ENCODE results near the gene ANTXR1.

The ANTXR1 gene

GRCh38 chr2:69169655-69170389 lies 156.8 kb downstream of the ANTXR1 start:
- H3K4me3 ChIP-seq (ENCODE audit: insufficient read depth in 1 of 2, low read depth in 1 of 2, low read length in 2 of 2): no peak overlapping the region
- peak overlapping the region in 1 of 2 experiments; percentile 69 for H3K14ac ChIP-seq (ENCODE audit: low read length in 2 of 2)
- H4K8ac ChIP-seq (ENCODE audit: low read length): peak overlapping the region; percentile 52
- 90% methylated on average over 11 of the region's 11 CpGs for WGBS
- H2AK5ac ChIP-seq (ENCODE audit: low read length, severe bottlenecking): peak overlapping the region; percentile 33
- peak overlapping the region; percentile 84 to 88 for H3K18ac ChIP-seq (ENCODE audit: low read depth in 1 of 2, low read length in 2 of 2)
- no peak overlapping the region for H3K4me2 ChIP-seq (ENCODE audit: low read length, poor library complexity, severe bottlenecking)
- no peak overlapping the region for H2BK5ac ChIP-seq (ENCODE audit: low read depth, low read length, poor library complexity, severe bottlenecking)
- H2BK12ac ChIP-seq (ENCODE audit: low read length in 2 of 2): peak overlapping the region; percentile 18 to 95
- peaks cover 14 to 16% of the 10 kb centered on the region in 2 experiments for H3K36me3 ChIP-seq (ENCODE audit: control insufficient read depth in 1 of 2, insufficient read depth in 2 of 2, low read depth in 1 of 2, low read length in 2 of 2)
- H4K91ac ChIP-seq (ENCODE audit: low read length): peak overlapping the region; percentile 72
- H3K27me3 ChIP-seq (ENCODE audit: control insufficient read depth in 1 of 2, insufficient read depth in 1 of 2, low read length in 2 of 2): no peaks in the 10 kb centered on the region
- DNase-seq: no peak
- H3K9me3 ChIP-seq (ENCODE audit: control insufficient read depth, low read length): no peaks in the 10 kb centered on the region
- peak overlapping the region in 1 of 2 experiments; percentile 60 for H3K23ac ChIP-seq (ENCODE audit: low read length in 2 of 2)
- peak overlapping the region; percentile 49 to 75 for H3K4ac ChIP-seq (ENCODE audit: low read depth in 1 of 2, low read length in 2 of 2)
- H2BK15ac ChIP-seq (ENCODE audit: low read depth, poor library complexity, severe bottlenecking): no peak overlapping the region
- no peak overlapping the region for H3K9ac ChIP-seq (ENCODE audit: low read length)
- H3K4me1 ChIP-seq (ENCODE audit: control insufficient read depth, insufficient read depth, low read depth, low read length): peaks cover 7% of the 10 kb centered on the region
- H2AFZ ChIP-seq (ENCODE audit: low read depth, low read length): no peak overlapping the region
- H2BK120ac ChIP-seq (ENCODE audit: low read depth, low read length): no peak overlapping the region
- H3K27ac ChIP-seq (ENCODE audit: low read length, poor library complexity, severe bottlenecking): no peak overlapping the region
- peaks cover 6% of the 10 kb centered on the region for H3K79me1 ChIP-seq (replicated peaks; ENCODE audit: low read length, poor library complexity, severe bottlenecking)

- Histone ChIP-seq H3K4me1 (ENCODE audit: control insufficient read depth, insufficient read depth, low read depth, low read length) (peaks cover 7% of the 10 kb centered on the region), H2BK5ac (ENCODE audit: low read depth, low read length, poor library complexity, severe bottlenecking) (no peak overlapping the region), H3K79me1 (replicated peaks; ENCODE audit: low read length, poor library complexity, severe bottlenecking) (peaks cover 6% of the 10 kb centered on the region), H2AFZ (ENCODE audit: low read depth, low read length) (no peak overlapping the region), H3K9ac (ENCODE audit: low read length) (no peak overlapping the region), H3K4me2 (ENCODE audit: low read length, poor library complexity, severe bottlenecking) (no peak overlapping the region), H2BK12ac (ENCODE audit: low read length in 2 of 2) (no peak overlapping the region), H2BK15ac (ENCODE audit: low read depth, poor library complexity, severe bottlenecking) (no peak overlapping the region), H3K27me3 (ENCODE audit: control insufficient read depth in 1 of 2, insufficient read depth in 1 of 2, low read length in 2 of 2) (no peaks in the 10 kb centered on the region), H4K8ac (ENCODE audit: low read length) (no peak overlapping the region), H3K23ac (ENCODE audit: low read length in 2 of 2) (no peak overlapping the region), H2AK5ac (ENCODE audit: low read length, severe bottlenecking) (no peak overlapping the region), H2BK120ac (ENCODE audit: low read depth, low read length) (no peak overlapping the region), H3K4me3 (ENCODE audit: insufficient read depth in 1 of 2, low read depth in 1 of 2, low read length in 2 of 2) (no peak overlapping the region), H4K91ac (ENCODE audit: low read length) (no peak overlapping the region), H3K4ac (ENCODE audit: low read depth in 1 of 2, low read length in 2 of 2) (no peak overlapping the region), H3K27ac (ENCODE audit: low read length, poor library complexity, severe bottlenecking) (no peak overlapping the region), H3K14ac (ENCODE audit: low read length in 2 of 2) (no peak overlapping the region), H3K36me3 (ENCODE audit: control insufficient read depth in 1 of 2, insufficient read depth in 2 of 2, low read depth in 1 of 2, low read length in 2 of 2) (peaks cover 10 to 16% of the 10 kb centered on the region in 2 experiments), H3K18ac (ENCODE audit: low read depth in 1 of 2, low read length in 2 of 2) (peak overlapping the region in 1 of 2 experiments; percentile 61), H3K9me3 (ENCODE audit: control insufficient read depth, low read length) (no peaks in the 10 kb centered on the region)
- WGBS: 86% methylated on average over 3 of the region's 3 CpGs
- no peak for DNase-seq
Measured at GRCh38 chr2:69170661-69171060, 157.7 kb downstream of the ANTXR1 start.

- Histone ChIP-seq H2BK12ac (ENCODE audit: low read length in 2 of 2) (peak overlapping the region in 1 of 2 experiments; percentile 92), H2BK120ac (ENCODE audit: low read depth, low read length) (no peak overlapping the region), H3K18ac (ENCODE audit: low read depth in 1 of 2, low read length in 2 of 2) (peak overlapping the region; percentile 0 to 76), H3K9me3 (ENCODE audit: control insufficient read depth, low read length) (no peaks in the 10 kb centered on the region), H3K4me2 (ENCODE audit: low read length, poor library complexity, severe bottlenecking) (no peak overlapping the region), H3K36me3 (ENCODE audit: control insufficient read depth in 1 of 2, insufficient read depth in 2 of 2, low read depth in 1 of 2, low read length in 2 of 2) (peaks cover 5 to 16% of the 10 kb centered on the region in 2 experiments), H2AFZ (ENCODE audit: low read depth, low read length) (no peak overlapping the region), H3K14ac (ENCODE audit: low read length in 2 of 2) (no peak overlapping the region), H3K4me1 (ENCODE audit: control insufficient read depth, insufficient read depth, low read depth, low read length) (peaks cover 7% of the 10 kb centered on the region), H3K9ac (ENCODE audit: low read length) (no peak overlapping the region), H3K27ac (ENCODE audit: low read length, poor library complexity, severe bottlenecking) (no peak overlapping the region), H3K23ac (ENCODE audit: low read length in 2 of 2) (no peak overlapping the region), H2BK15ac (ENCODE audit: low read depth, poor library complexity, severe bottlenecking) (no peak overlapping the region), H4K91ac (ENCODE audit: low read length) (peak overlapping the region; percentile 12), H4K8ac (ENCODE audit: low read length) (no peak overlapping the region), H3K27me3 (ENCODE audit: control insufficient read depth in 1 of 2, insufficient read depth in 1 of 2, low read length in 2 of 2) (no peaks in the 10 kb centered on the region), H3K4me3 (ENCODE audit: insufficient read depth in 1 of 2, low read depth in 1 of 2, low read length in 2 of 2) (no peak overlapping the region), H2AK5ac (ENCODE audit: low read length, severe bottlenecking) (no peak overlapping the region), H3K4ac (ENCODE audit: low read depth in 1 of 2, low read length in 2 of 2) (peak overlapping the region in 1 of 2 experiments; percentile 76), H3K79me1 (replicated peaks; ENCODE audit: low read length, poor library complexity, severe bottlenecking) (peaks cover 6% of the 10 kb centered on the region), H2BK5ac (ENCODE audit: low read depth, low read length, poor library complexity, severe bottlenecking) (no peak overlapping the region)
- DNase-seq: no peak
- 90% methylated on average over 4 of the region's 5 CpGs for WGBS
Measured at GRCh38 chr2:69171116-69171896, 158.3 kb downstream of the ANTXR1 start.

GRCh38 chr2:69171897-69172525 lies 159.0 kb downstream of the ANTXR1 start:
- 92% methylated on average over 7 of the region's 7 CpGs for WGBS

More at GRCh38 chr2:69171897-69172525, 159.0 kb downstream of the ANTXR1 start:
- H3K14ac ChIP-seq (ENCODE audit: low read length in 2 of 2): no peak overlapping the region
- no peak overlapping the region for H3K4me2 ChIP-seq (ENCODE audit: low read length, poor library complexity, severe bottlenecking)
- peaks cover 5 to 13% of the 10 kb centered on the region in 2 experiments for H3K36me3 ChIP-seq (ENCODE audit: control insufficient read depth in 1 of 2, insufficient read depth in 2 of 2, low read depth in 1 of 2, low read length in 2 of 2)
- peaks cover 4% of the 10 kb centered on the region for H3K79me1 ChIP-seq (replicated peaks; ENCODE audit: low read length, poor library complexity, severe bottlenecking)
- H2BK12ac ChIP-seq (ENCODE audit: low read length in 2 of 2): peak overlapping the region in 1 of 2 experiments; percentile 11
- H3K9ac ChIP-seq (ENCODE audit: low read length): no peak overlapping the region
- no peak overlapping the region for H2AK5ac ChIP-seq (ENCODE audit: low read length, severe bottlenecking)
- no peak overlapping the region for H4K91ac ChIP-seq (ENCODE audit: low read length)
- H3K4me3 ChIP-seq (ENCODE audit: insufficient read depth in 1 of 2, low read depth in 1 of 2, low read length in 2 of 2): no peak overlapping the region
- DNase-seq: no peak
- H3K27me3 ChIP-seq (ENCODE audit: control insufficient read depth in 1 of 2, insufficient read depth in 1 of 2, low read length in 2 of 2): no peaks in the 10 kb centered on the region
- H3K23ac ChIP-seq (ENCODE audit: low read length in 2 of 2): no peak overlapping the region
- H3K4ac ChIP-seq (ENCODE audit: low read depth in 1 of 2, low read length in 2 of 2): no peak overlapping the region
- H2BK15ac ChIP-seq (ENCODE audit: low read depth, poor library complexity, severe bottlenecking): no peak overlapping the region
- no peak overlapping the region for H2BK5ac ChIP-seq (ENCODE audit: low read depth, low read length, poor library complexity, severe bottlenecking)
- H3K9me3 ChIP-seq (ENCODE audit: control insufficient read depth, low read length): no peaks in the 10 kb centered on the region
- no peak overlapping the region for H3K27ac ChIP-seq (ENCODE audit: low read length, poor library complexity, severe bottlenecking)
- H3K18ac ChIP-seq (ENCODE audit: low read depth in 1 of 2, low read length in 2 of 2): no peak overlapping the region
- H2AFZ ChIP-seq (ENCODE audit: low read depth, low read length): no peak overlapping the region
- H3K4me1 ChIP-seq (ENCODE audit: control insufficient read depth, insufficient read depth, low read depth, low read length): peaks cover 10% of the 10 kb centered on the region
- no peak overlapping the region for H4K8ac ChIP-seq (ENCODE audit: low read length)
- no peak overlapping the region for H2BK120ac ChIP-seq (ENCODE audit: low read depth, low read length)
